ENCODE measurements around the gene PDS5A.
"Not testable (repeated sequence)": the region's sequence is repeated elsewhere in the genome, so short reads cannot be mapped to it uniquely, and the experiment has no call there.

PDS5A gene

GRCh38 chr4:39834269-39834668 is 143.4 kb downstream of the PDS5A start:
- DNase-seq (ENCODE audit: low read depth in 4 of 4, low spot score in 1 of 4) = no peak

DNA sequence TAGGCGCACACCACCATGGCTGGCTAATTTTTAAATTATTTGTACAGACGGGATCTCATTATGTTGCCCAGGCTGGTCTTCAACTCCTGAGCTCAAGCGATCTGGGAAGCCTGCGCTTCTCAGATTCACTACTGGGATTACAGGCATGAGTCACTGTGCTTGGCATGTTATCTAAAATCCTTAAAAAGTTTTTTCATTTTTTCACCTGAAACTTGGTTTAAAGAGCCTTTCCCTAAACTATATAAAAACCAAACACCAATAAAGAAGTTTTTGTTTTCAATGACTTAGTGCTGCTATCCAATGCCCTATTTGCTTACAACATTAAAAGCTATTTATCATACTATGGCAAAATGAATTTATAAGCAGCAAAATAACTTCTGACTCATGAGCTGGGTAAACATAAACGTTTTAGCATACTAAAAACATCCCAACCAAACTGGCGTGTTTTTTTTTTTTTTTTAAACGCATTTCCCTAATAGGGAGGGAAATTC is 151.9 kb downstream of the PDS5A start:
- no peak for DNase-seq (ENCODE audit: low read depth in 4 of 4, low spot score in 1 of 4)

- no peak for DNase-seq (ENCODE audit: low read depth in 4 of 4, low spot score in 1 of 4)
Observed at GRCh38 chr4:39825090-39825489, 152.6 kb downstream of the PDS5A start.

DNA sequence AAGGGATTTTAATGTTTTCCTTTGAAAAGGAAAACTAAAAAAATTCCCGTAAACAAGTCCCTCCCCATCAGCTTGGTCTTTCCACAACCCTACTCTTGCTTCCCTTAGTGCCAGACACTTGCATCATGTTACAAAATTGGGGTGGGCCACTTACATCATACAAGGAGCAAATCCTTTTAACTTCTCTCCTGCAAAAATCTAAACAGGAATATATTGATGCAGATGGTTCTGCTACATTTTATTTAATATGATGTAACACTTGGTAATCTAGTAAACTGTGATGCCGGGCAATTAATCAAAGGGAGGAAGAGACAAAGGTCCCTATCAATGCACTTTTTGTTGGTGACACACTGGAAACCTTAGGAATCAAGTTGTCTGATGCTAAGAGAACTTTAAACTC is 154.5 kb downstream of the PDS5A start:
- no peak for DNase-seq (ENCODE audit: low read depth in 4 of 4, low spot score in 1 of 4)

DNA sequence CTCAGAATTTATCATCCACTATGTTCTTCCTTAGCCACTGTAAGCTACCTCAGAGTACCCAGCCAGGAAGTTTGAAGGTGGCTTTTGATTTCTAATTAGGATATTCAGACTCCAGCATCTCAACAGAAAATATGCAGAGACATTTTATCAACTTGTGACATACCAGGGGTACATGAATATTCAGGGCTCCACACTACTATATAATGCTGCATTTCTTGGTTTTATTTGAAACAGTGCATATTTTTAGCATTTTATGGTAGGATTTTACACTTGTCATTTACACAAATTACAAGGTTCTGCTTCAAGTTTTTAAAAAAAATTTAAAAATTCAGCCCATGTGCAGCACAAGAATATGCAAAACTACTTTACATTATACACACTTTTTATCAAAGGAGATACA is 155.0 kb downstream of the PDS5A start:
- no peak for DNase-seq (ENCODE audit: low read depth in 4 of 4, low spot score in 1 of 4)

- no peak for DNase-seq (ENCODE audit: low read depth in 4 of 4, low spot score in 1 of 4)
Observed at GRCh38 chr4:39821951-39822350, 155.8 kb downstream of the PDS5A start.

GRCh38 chr4:39820186-39820585 is 157.5 kb downstream of the PDS5A start:
- no peak for DNase-seq (ENCODE audit: low read depth in 4 of 4, low spot score in 1 of 4)

DNA sequence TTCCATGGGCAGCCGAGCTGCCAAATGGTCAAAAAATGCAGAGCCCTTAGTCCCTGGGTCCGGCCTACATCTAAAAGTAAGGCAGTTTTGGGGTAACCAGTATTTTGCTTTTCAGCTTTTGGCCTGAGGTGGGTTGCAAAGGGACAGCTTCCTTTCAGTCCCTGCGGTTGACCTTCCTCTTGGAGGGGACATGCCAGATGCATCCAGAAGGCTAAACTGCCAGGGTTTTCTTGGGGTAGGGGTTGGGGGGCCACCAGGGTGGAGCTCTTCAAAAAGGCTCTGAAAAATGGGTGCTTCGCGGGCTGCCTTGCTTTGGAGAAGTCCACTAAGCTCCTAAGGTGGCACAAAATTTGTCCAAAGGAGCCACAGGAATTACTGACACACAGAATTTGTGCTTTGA is 159.1 kb downstream of the PDS5A start:
- DNase-seq (ENCODE audit: low read depth in 4 of 4, low spot score in 1 of 4) = no peak

GRCh38 chr4:39814403-39815185 is 163.1 kb downstream of the PDS5A start:
- DNase-seq (ENCODE audit: low read depth in 4 of 4, low spot score in 1 of 4) = no peak

DNA sequence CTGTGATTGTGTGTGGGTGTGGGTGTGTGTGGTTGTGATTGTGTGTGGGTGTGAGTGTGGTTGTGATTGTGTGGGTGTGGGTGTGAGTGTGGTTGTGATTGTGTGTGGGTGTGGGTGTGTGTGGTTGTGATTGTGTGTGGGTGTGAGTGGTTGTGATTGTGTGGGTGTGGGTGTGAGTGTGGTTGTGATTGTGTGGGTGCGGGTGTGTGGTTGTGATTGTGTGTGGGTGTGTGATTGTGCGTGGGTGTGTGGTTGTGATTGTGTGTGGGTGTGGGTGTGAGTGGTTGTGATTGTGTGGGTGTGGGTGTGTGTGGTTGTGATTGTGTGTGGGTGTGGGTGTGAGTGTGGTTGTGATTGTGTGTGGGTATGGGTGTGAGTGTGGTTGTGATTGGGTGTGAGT is 163.9 kb downstream of the PDS5A start:
- DNase-seq (ENCODE audit: low read depth in 4 of 4, low spot score in 1 of 4) = not testable (repeated sequence)

GRCh38 chr4:39813033-39813432 is 164.7 kb downstream of the PDS5A start:
- DNase-seq (ENCODE audit: low read depth in 4 of 4, low spot score in 1 of 4) = not testable (repeated sequence)

GRCh38 chr4:39812500-39812899 is 165.2 kb downstream of the PDS5A start:
- no peak for DNase-seq (ENCODE audit: low read depth in 4 of 4, low spot score in 1 of 4)

DNA sequence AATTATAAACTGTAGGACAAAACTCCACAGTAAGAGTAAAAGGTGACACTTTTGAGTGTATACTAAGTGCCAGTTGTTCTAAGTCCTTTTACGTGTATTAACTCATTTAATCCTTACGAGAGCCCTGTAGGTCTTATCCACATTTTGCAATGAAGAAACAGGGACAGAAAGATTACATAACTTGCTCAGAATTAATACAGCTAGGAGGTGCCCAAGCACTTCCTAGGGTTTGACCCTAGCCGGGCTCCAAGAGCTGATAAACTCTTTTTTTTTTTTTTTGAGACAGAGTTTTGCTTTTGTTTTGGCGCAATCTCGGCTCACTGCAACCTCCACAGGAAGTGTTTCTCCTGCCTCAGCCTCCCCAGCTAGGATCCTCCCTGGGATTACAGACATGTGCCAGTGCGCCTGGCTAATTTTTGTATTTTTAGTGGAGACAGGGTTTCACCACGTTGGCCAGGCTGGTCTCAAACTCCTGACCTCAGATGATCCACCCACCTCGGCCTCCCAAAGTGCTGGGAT is 169.4 kb downstream of the PDS5A start:
- DNase-seq (ENCODE audit: low read depth in 4 of 4, low spot score in 1 of 4) = no peak

DNA sequence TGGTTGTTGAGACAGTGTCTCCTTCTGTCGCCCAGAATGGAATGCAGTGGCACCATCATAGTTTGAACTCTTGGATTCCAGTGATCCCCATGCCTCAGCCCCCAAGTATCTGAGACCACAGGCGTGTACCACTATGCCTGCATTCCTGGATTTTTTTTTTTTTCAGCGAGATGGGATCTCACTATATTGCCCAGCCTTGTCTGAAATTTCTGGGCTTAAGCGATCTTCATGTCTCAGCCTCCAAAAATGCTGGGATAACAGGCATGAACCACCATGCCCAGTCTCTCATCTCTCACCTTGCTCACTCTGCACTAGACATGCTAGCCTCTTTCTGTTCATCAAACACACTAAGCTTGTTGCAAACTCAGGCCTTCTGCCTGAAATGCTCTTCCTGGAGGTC is 175.7 kb downstream of the PDS5A start:
- no peak for DNase-seq (ENCODE audit: low read depth in 4 of 4, low spot score in 1 of 4)

- DNase-seq (ENCODE audit: low read depth in 4 of 4, low spot score in 1 of 4) = not testable (repeated sequence)
Observed at GRCh38 chr4:39792976-39793375, 184.7 kb downstream of the PDS5A start.

DNA sequence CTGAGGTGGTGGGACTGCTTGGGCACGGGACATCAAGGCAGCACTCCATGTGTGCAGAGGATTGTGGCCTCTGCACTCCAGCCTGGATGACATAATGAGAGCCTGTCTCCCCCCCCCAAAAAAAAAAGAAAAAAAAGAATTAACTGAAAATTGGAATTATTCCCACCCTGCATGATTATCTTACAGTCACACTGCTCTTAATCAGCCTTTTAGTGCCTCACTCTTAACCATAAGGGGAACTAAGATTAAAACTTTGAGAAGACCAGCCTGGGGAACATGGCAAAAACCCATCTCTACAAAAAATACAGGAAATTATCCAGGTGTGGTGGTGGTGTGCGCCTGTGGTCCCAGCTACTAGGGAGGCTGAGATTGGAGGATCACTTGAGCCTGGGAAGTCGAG is 185.2 kb downstream of the PDS5A start:
- no peak for DNase-seq (ENCODE audit: low read depth in 4 of 4, low spot score in 1 of 4)

DNA sequence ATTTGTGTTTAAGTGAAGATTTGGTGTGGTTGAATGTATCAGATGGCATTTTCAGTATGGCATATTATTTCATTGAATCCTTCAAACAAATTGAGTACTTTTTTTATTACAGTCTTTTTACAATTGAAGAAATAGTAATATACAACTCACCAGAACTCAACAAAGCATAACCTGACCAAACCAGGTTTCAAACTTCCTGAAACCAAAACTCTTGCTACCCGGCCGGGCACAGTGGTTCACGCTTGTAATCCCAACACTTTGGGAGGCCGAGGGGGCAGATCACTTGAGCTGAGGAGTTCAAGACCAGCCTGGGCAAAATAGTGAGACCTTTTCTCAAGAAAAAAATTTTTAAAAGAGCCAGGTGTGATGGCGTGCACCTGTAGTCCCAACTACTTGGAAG is 185.6 kb downstream of the PDS5A start:
- DNase-seq (ENCODE audit: low read depth in 4 of 4, low spot score in 1 of 4) = no peak

DNA sequence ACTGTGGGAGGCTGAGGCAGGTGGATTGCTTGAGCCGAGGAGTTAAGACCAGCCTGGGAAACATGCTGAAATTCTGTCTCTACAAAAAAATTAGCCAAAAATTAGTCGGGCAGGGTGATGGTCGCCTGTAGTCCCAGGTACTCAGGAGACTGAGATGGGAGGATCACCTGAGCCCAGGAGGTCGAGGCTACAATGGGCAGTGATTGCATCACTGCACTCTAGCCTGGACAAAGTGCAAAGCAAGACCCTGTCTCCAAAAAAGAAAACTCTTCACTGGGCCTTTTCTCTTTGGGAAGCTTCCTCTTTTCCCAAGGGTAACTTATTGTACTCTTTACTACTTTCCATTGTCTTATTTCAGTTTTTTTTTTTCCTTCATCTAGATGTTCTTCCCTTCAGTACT is 190.9 kb downstream of the PDS5A start:
- no peak for DNase-seq (ENCODE audit: low read depth in 4 of 4, low spot score in 1 of 4)

DNA sequence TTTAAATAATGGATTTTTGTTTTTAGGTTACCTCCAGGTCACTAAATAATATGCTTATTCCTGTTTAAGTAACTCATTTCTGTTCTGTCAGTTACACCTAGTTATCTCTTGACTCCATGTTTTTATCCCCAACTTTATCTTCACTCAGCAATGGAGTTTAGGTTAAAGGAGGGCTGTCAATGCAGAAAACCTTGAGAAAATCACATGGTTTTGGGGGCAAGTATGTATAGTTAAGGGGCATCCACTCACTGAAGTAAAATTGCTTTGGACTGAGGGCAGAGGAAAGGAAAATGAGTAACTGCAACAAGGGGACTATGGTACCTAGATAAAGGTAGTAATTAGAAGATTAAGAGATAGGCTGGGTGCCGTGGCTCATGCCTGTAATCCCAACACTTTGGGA is 192.6 kb downstream of the PDS5A start:
- no peak for DNase-seq (ENCODE audit: low read depth in 4 of 4, low spot score in 1 of 4)

DNA sequence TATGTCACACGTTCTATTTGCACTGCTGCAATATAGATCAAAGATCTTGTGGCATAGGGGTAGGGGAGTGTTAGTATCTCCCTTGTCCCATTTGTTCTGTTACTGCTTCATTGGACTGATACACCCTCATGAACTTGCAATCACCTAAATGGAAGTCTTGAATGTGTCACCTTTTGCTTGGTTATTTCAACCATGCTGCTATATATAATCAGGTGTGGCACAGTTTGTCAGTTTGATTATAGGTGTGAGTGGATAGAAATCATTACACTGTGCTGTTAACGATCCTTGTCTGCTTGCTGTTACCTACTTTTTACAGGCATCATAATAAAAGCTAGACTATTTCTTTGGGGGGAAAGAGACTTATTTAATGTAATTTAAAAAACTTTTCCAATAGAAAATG is 195.7 kb downstream of the PDS5A start:
- DNase-seq (ENCODE audit: low read depth in 4 of 4, low spot score in 1 of 4) = not testable (repeated sequence)

Measured in stimulated activated CD4-positive, alpha-beta T cell treated with anti-CD3 and anti-CD28 coated beads, Interleukin-1b, Interleukin-23, amount 100 ng/mL, for 24 hours (primary cell).